Body of pancreas (tissue), 4 donors: ENCODE results near the gene TCN2. TPM values are rescaled to one million over a fixed set of nuclear protein-coding genes. Genes with fewer than 3 reads are reported as not detected.
"Not testable (repeated sequence)": the region's sequence is repeated elsewhere in the genome, so short reads cannot be mapped to it uniquely, and the experiment has no call there.

Source experiments
- ATAC-seq: fragments of 150-250 bp; one replicate; pipeline ENCODE4 v1.9.1; 2016
- DNase-seq, 4 donors: peaks; one replicate each; pipeline ENCODE4 v3.0.0-alpha.2; 2019
- H3K27ac ChIP-seq, 4 donors: fragments of 200-600 bp; sonication (generic); 1 replicate in 3 of 4; 2 replicates in 1 of 4; pipeline versions ENCODE4 v1.5.1 to v1.6.1; 2016 to 2019; ENCODE audit warnings: mild to moderate bottlenecking in 1 of 4, mixed read lengths in 1 of 4, moderate library complexity in 1 of 4
- H3K27me3 ChIP-seq, 2 donors: fragments of 200-600 bp; sonication (generic); one replicate each; pipeline ENCODE4 v1.6.0; 2016; ENCODE audit warnings: mild to moderate bottlenecking in 1 of 2
- H3K36me3 ChIP-seq, 2 donors: fragments of 200-600 bp; sonication (generic); replicated peaks in 1 of 2; 2 replicates each; pipeline ENCODE4 v1.5.1; 2016; ENCODE audit warnings: low read depth in 2 of 2; ENCODE audit not compliant: insufficient read depth in 1 of 2
- H3K4me1 ChIP-seq: fragments of 200-600 bp; sonication (generic); one replicate; pipeline ENCODE4 v1.6.0; 2016
- H3K4me3 ChIP-seq, 2 donors: fragments of 200-600 bp; sonication (generic); 1 replicate in 1 of 2; 2 replicates in 1 of 2; pipeline ENCODE4 v1.5.1; 2016 to 2019
- H3K9me3 ChIP-seq, 3 donors: fragments of 200-600 bp; sonication (generic); 1 replicate in 2 of 3; 2 replicates in 1 of 3; pipeline ENCODE4 v1.5.1; 2016
- CTCF ChIP-seq, 7 experiments: fragments of 450-650 bp in 4 of 7; fragments of 200-600 bp in 3 of 7; sonication (generic) in 3 of 7; IDR thresholded peaks; one replicate each; pipeline ENCODE4 v1.5.1; 2016 to 2019; ENCODE audit warnings: antibody characterized with exemption in 7 of 7
- POLR2A ChIP-seq, 3 donors: fragments of 450-650 bp; IDR thresholded peaks; one replicate each; pipeline ENCODE4 v1.6.1; 2016; ENCODE audit warnings: antibody characterized with exemption in 3 of 3, mild to moderate bottlenecking in 2 of 3
- WGBS, 2 donors: methylation state at CpG; one replicate each; pipeline ENCODE4 v1.1.5; 2017; 5-methylcytosine and 5-hydroxymethylcytosine counted together
- intact Hi-C: fragments of 100-400 bp; cut with DNase I; formaldehyde crosslinking; loops from one replicate; pipeline ENCODE4 v1.15.1; 2023
- total RNA-seq, 2 donors: library from RNA; depleted of rRNA; stranded (reverse); fragments of >200 nt; gene quantifications; one replicate each; pipeline ENCODE4 v1.1.0, GENCODE V29; 2016

TCN2 gene
- total RNA-seq, 2 donors from 2014 or later = 14.8 to 16.3 TPM

DNA sequence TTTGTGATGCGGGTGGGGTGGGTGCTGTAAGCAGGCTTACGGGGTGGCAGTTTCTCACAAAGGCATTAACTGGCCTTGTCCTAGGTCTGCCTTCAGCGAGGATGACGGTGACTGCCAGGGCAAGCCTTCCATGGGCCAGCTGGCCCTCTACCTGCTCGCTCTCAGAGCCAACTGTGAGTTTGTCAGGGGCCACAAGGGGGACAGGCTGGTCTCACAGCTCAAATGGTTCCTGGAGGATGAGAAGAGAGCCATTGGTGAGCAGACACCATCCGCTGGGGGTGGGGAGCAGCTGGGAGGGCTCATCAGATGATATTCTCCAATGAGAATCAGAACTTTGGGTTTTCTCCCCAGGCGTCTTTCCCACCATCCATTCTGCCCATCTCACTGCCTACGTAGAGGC lies 5.8 kb downstream of the TCN2 start:
- no peak for TF ChIP-seq CTCF (IDR thresholded peaks at IDR 0.05)
- 92 to 93% methylated on average over 8 of the region's 8 CpGs for WGBS, 2 donors
- Histone ChIP-seq H3K4me3 (no peak overlapping the region), H3K9me3 (no peaks in the 10 kb centered on the region), H3K27me3 (no peaks in the 10 kb centered on the region), H3K36me3 (no peaks in the 10 kb centered on the region), H3K27ac (no peak overlapping the region), H3K4me1 (peaks cover 3% of the 10 kb centered on the region)
- ATAC-seq (no peak), DNase-seq (no peak)
- intact Hi-C loops = no loop called here

DNA sequence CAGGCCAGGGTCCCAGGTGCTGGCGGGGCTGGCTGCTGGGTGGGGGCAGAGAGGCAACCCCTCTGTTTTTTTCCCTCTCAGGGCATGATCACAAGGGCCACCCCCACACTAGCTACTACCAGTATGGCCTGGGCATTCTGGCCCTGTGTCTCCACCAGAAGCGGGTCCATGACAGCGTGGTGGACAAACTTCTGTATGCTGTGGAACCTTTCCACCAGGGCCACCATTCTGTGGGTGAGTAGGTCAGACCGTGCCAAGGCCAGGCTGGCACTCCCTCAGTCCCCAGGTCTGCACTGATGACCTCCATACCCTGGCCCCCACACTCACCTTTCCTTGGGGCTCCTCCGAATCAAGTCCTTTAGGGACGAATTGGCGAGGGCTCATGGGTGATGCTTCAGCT lies 7.3 kb downstream of the TCN2 start:
- Histone ChIP-seq H3K9me3 (no peaks in the 10 kb centered on the region), H3K36me3 (no peaks in the 10 kb centered on the region), H3K4me1 (no peaks in the 10 kb centered on the region), H3K27ac (no peak overlapping the region), H3K27me3 (no peaks in the 10 kb centered on the region), H3K4me3 (no peak overlapping the region)
- intact Hi-C loops = no loop called here
- 90 to 95% methylated on average over 7 of the region's 7 CpGs for WGBS, 2 donors
- no peak for ATAC-seq
- TF ChIP-seq POLR2A (IDR thresholded peaks at IDR 0.05) (no peak), CTCF (IDR thresholded peaks at IDR 0.05) (no peak)
- DNase-seq = no peak

DNA sequence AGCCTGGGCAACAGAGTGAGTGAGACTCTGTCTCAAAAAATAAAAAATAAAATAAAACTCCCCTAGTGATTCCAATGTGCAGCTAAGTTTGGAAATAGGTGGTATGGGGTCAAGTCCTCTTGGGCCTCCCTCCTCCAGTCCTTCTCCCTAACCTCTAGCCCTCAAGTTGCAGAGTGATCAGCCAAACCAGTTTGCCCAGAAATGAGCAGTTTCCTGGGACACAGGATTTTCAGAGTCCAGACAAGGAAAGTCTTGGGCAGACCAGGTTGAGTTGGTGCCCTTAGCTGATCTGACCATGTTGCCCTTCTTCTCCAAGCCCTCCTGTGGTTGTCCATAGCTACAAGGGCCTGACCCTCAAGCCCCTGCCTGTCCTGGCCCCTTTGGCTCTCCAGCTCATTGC lies 7.9 kb downstream of the TCN2 start:
- Histone ChIP-seq H3K4me1 (no peaks in the 10 kb centered on the region), H3K36me3 (no peaks in the 10 kb centered on the region), H3K27me3 (no peaks in the 10 kb centered on the region), H3K4me3 (no peak overlapping the region), H3K27ac (no peak overlapping the region), H3K9me3 (no peaks in the 10 kb centered on the region)
- intact Hi-C loops = no loop called here
- ATAC-seq (no peak), DNase-seq (no peak)
- TF ChIP-seq CTCF (IDR thresholded peaks at IDR 0.05) (no peak), POLR2A (IDR thresholded peaks at IDR 0.05) (no peak)

GRCh38 chr22:30615543-30615954 lies 8.6 kb downstream of the TCN2 start:
- WGBS, 2 donors = 74 to 86% methylated on average over 4 to 7 of the region's 7 CpGs
- no peak overlapping the region for H3K27ac ChIP-seq
- no peak overlapping the region for H3K4me3 ChIP-seq
- no peaks in the 10 kb centered on the region for H3K36me3 ChIP-seq
- no peak for ATAC-seq
- H3K27me3 ChIP-seq = no peaks in the 10 kb centered on the region
- H3K9me3 ChIP-seq = no peaks in the 10 kb centered on the region
- TF ChIP-seq CTCF (IDR thresholded peaks at IDR 0.05) (no peak), POLR2A (IDR thresholded peaks at IDR 0.05) (no peak)
- H3K4me1 ChIP-seq = no peaks in the 10 kb centered on the region
- intact Hi-C loops = no loop called here
- peak in 1 of 4 donors; percentile 63 for DNase-seq

GRCh38 chr22:30617819-30618218 lies 10.8 kb downstream of the TCN2 start:
- ATAC-seq = no peak
- Histone ChIP-seq H3K9me3 (no peaks in the 10 kb centered on the region), H3K36me3 (no peaks in the 10 kb centered on the region), H3K27ac (no peak overlapping the region), H3K4me3 (no peak overlapping the region), H3K27me3 (no peaks in the 10 kb centered on the region), H3K4me1 (no peaks in the 10 kb centered on the region)
- DNase-seq = no peak
- intact Hi-C loops = no loop called here
- TF ChIP-seq POLR2A (IDR thresholded peaks at IDR 0.05) = no peak
- no peak for TF ChIP-seq CTCF (IDR thresholded peaks at IDR 0.05)
- 83 to 84% methylated on average over 6 of the region's 6 CpGs for WGBS, 2 donors

DNA sequence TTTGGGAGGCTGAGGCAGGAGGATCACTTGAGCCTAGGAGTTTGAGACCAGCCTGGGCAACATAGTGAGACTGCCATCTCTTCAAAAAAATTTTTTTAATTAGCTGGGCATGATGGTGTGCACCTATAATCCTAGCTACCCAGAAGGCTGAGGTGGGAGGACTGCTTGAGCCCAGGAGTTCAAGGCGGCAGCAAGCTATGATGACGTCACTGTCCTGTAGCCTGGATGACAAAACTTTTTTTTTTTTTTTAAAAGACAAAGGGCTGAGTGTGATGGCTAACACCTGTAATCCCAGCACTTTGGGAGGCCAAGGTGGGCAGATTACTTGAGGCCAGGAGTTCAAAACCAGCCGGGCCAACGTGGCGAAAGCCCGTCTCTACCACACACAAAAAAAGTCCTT lies 12.9 kb downstream of the TCN2 start:
- not testable (repeated sequence) for H3K4me3 ChIP-seq, ATAC-seq

More for the DNA sequence above, 12.9 kb downstream of the TCN2 start:
- WGBS, 2 donors = 94 to 98% methylated on average over 6 of the region's 6 CpGs
- intact Hi-C loops, H3K36me3 ChIP-seq, H3K27ac ChIP-seq, H3K27me3 ChIP-seq, H3K4me1 ChIP-seq, DNase-seq, H3K9me3 ChIP-seq: not testable (repeated sequence)
